ENCODE measurements around the gene ELL.

DNA sequence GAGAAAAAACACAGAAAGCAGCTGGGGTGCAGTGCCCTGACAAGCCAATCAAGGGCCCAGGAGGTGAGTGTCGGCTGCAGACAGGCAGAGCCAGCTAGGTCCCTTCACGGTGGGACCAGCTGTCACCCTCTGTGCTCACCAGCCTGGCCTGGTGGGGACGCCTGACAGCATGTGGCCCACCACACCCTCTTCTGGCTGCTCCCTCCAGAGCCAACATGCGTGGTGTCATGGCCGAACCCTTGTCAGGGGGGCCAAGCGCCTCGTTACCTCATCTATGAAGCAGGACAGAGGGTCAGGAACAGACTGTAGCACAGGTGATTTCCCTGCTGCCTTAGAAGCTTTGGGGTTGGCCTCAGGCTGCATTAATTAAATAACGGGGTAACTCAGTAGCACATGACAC lies 43.9 kb downstream of the ELL start:
- TF ChIP-seq, protein P1, sequence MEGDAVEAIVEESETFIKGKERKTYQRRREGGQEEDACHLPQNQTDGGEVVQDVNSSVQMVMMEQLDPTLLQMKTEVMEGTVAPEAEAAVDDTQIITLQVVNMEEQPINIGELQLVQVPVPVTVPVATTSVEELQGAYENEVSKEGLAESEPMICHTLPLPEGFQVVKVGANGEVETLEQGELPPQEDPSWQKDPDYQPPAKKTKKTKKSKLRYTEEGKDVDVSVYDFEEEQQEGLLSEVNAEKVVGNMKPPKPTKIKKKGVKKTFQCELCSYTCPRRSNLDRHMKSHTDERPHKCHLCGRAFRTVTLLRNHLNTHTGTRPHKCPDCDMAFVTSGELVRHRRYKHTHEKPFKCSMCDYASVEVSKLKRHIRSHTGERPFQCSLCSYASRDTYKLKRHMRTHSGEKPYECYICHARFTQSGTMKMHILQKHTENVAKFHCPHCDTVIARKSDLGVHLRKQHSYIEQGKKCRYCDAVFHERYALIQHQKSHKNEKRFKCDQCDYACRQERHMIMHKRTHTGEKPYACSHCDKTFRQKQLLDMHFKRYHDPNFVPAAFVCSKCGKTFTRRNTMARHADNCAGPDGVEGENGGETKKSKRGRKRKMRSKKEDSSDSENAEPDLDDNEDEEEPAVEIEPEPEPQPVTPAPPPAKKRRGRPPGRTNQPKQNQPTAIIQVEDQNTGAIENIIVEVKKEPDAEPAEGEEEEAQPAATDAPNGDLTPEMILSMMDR (IDR thresholded peaks at IDR 0.05; ENCODE audit: extremely low read depth in 1 of 2, insufficient read depth in 1 of 2, low read depth in 1 of 2, low read length in 2 of 2), result no peak
- TF ChIP-seq EZH2 (IDR thresholded peaks at IDR 0.05; ENCODE audit: borderline replicate concordance, low read depth, low read length, severe bottlenecking), result no peak
- TF ChIP-seq POLR2A (IDR thresholded peaks at IDR 0.05; ENCODE audit: low read depth, low read length), result no peak
- no peak for TF ChIP-seq MYC (IDR thresholded peaks at IDR 0.05; ENCODE audit: low read depth, low read length)
- TF ChIP-seq POLR2AphosphoS5 (IDR thresholded peaks at IDR 0.05; ENCODE audit: insufficient read depth, low read depth, low read length), result no peak
- TF ChIP-seq FOS (IDR thresholded peaks at IDR 0.05; ENCODE audit: borderline replicate concordance, insufficient read depth, low read length), result no peak
- no peak for TF ChIP-seq JUN (IDR thresholded peaks at IDR 0.05; ENCODE audit: borderline replicate concordance, insufficient read depth, insufficient read length, low read depth)
- TF ChIP-seq, protein P2, sequence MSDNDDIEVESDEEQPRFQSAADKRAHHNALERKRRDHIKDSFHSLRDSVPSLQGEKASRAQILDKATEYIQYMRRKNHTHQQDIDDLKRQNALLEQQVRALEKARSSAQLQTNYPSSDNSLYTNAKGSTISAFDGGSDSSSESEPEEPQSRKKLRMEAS (IDR thresholded peaks at IDR 0.05; ENCODE audit: insufficient read depth, insufficient read length), result no peak
